Erythroblast (primary cell): ENCODE data around the gene RNF144B.
"Not testable (repeated sequence)": the region's sequence is repeated elsewhere in the genome, so short reads cannot be mapped to it uniquely, and the experiment has no call there.

Experiments
- DNase-seq, 2 experiments: peaks; one replicate each; lab custom pipeline; 2025; lab: John Stamatoyannopoulos, UW
- GATA1 ChIP-seq: IDR thresholded peaks from 2 replicates; pipeline ENCODE4 v1.6.1; 2011; ENCODE audit warnings: low read depth, mild to moderate bottlenecking, control low read depth, low read length, moderate library complexity
- POLR2A ChIP-seq: IDR thresholded peaks from 2 replicates; pipeline ENCODE4 v1.6.1; 2011; ENCODE audit warnings: mild to moderate bottlenecking, low read length

RNF144B gene

DNA sequence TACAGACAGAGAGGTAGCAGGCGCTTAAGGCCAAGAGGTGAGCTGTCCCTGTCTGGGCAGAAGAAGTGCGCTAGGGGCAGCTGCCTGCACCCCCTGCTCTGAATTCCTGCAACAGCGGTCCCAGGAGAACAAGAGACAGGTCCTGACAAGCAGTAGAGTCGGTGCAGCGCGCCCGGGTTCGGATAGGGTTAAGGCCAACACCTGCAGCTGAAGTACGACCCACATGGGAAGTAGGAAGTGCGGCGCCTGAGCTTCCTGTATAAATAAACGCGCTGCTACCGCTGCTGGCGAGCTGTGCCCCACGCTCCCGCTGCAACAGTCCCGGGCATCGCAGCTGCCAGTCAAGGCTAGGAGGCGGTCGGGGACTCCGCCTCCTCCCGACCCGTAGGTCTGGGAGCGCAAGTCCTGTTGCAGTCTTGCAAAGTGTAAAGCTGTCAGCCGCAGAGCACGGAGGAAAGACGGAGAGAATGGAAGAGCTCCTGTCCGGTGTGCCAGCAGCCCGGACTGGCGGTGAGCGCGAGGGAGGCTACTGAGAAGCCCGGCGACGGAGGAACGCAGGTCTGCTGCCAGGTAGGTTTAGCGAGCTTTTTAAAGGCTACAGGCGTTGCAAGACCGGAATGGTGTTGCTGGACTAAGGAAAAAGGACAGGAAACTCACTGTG, at the start of gene RNF144B:
RNF144B (plus strand) TSS at position 290 of the 661 bp plus-strand sequence. CDS start 12,185 bp downstream, outside the sequence.
- TF ChIP-seq POLR2A = peak; percentile 50
- TF ChIP-seq GATA1 = no peak
- peak; percentile 57 to 65 for DNase-seq

DNA sequence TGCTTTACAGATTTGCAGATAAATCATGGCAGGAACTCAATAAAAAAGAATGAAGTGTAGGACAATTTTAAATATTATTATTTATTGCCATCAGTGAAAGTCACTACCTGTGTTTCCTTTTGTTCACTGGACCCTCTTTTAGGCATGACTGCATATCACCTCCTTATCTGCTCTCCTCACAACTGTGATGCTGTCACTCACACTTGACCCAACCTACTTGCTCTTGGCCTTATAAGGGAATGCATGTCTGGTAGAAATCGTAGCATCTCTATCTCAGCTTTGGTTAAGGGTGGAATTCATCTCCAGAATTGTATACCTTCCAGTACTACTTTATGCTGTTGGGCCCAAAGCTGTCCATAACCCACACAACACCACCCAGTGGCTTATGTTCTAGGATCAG, 47.6 kb upstream of the RNF144B start:
- TF ChIP-seq GATA1 (no peak), POLR2A (no peak)
- DNase-seq = no peak

GRCh38 chr6:18340781-18341551, 46.2 kb upstream of the RNF144B start:
- no peak for DNase-seq

GRCh38 chr6:18342223-18342622, 44.9 kb upstream of the RNF144B start:
- no peak for DNase-seq
- TF ChIP-seq GATA1 (no peak), POLR2A (no peak)

More at GRCh38 chr6:18340781-18341551, 46.2 kb upstream of the RNF144B start:
- TF ChIP-seq GATA1 = no peak

GRCh38 chr6:18343741-18344140, 43.4 kb upstream of the RNF144B start:
- TF ChIP-seq GATA1 = no peak
- TF ChIP-seq POLR2A = no peak
- DNase-seq = no peak

- DNase-seq = no peak
- no peak for TF ChIP-seq POLR2A
- no peak for TF ChIP-seq GATA1
These were observed 40.1 kb upstream of the RNF144B start for GRCh38 chr6:18347021-18347577.

GRCh38 chr6:18347866-18348265, 39.3 kb upstream of the RNF144B start:
- TF ChIP-seq POLR2A = no peak
- TF ChIP-seq GATA1 = no peak
- no peak for DNase-seq

- TF ChIP-seq GATA1 (no peak), POLR2A (no peak)
- no peak for DNase-seq
These were observed 37.8 kb upstream of the RNF144B start for GRCh38 chr6:18349386-18349785.

DNA sequence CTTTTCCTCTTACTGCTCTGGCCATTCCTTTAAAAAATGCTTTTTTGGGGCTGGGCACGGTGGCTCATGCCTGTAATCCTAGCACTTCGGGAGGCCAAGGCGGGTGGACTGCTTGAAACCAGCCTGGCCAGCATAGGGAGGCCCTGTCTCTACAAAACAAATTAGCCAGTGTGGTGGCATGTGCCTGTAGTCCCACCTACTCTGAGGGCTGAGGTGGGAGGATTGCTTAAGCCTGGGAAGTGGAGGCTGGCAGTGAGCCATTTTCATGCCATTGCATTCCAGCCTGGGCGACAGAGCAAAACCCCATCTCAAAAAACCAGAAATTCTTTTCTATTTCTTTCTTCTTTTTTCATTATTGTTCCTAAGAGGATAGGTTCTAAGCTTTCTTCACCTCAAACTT, 36.9 kb upstream of the RNF144B start:
- no peak for TF ChIP-seq GATA1
- TF ChIP-seq POLR2A = no peak
- DNase-seq = no peak

- no peak for DNase-seq
- TF ChIP-seq GATA1 (no peak), POLR2A (no peak)
These were observed 36.4 kb upstream of the RNF144B start for GRCh38 chr6:18350712-18351111.

DNA sequence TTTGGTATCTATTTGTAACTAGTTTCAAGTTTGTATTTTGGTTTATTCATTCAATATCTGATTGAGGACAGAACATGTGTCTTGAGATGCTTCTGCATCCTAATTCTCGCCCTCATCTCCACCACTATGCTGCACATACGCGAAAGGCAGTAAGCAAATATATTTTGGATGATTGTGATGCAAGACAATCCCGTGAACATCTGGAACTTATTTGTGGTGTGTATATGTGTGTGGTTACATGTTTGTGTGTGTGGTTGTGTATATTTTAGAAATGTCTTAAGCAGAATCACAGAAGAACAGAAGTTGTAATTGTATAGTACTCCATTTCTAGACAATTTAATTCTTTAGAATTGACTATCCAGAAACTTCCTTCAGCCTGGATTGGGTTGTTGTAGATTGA, 35.1 kb upstream of the RNF144B start:
- no peak for DNase-seq
- TF ChIP-seq POLR2A = no peak
- TF ChIP-seq GATA1 = no peak

DNA sequence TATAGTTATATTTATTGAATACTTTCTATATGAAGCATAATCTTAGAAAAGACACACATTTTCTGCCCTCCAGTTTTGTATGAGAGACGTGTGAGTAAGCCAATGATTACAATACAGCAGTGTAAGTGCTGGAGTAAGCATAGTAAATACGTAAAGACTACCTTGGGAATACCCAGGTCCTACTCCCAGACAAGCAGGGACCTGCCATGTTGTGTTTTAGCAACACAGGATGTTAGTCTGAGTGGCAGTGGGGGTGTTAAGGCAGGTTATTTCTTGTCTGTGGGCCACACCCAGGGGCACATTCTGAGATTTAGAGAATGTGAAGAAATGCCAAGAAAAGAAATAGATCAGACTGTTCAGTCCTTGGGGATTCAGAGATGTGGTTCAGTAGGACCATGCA, 34.3 kb upstream of the RNF144B start:
- no peak for DNase-seq
- TF ChIP-seq GATA1 (no peak), POLR2A (no peak)

DNA sequence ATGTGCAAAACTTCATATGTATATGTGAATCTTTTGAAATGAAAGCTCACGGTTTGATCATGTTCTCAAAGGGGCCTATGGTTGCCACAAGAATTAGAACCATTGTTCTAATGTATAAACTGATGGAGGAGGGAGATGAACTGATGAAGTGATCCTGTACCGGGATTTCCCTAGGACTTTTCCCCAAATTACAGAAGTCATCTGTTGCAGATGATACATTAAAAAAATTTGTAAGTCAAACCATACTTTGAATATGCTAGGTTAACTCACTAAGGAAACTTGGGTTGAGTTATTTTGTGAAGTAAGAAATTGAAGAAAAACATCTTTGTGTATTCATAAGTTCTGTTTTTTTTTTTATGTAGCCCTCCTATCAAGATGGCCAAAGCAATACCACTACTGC, 33.9 kb upstream of the RNF144B start:
- DNase-seq = no peak
- TF ChIP-seq POLR2A = no peak
- TF ChIP-seq GATA1 = no peak

- DNase-seq = not testable (repeated sequence)
These were observed 29.6 kb upstream of the RNF144B start for GRCh38 chr6:18357546-18357945.
